ENCODE data around the gene PBRM1. TPM values are rescaled to one million over a fixed set of nuclear protein-coding genes. Genes with fewer than 3 reads are reported as not detected.

The PBRM1 gene
- total and polyA plus RNA-seq, 2 of the 13 experiments (the other 11 are each of a cell fraction or from before 2014, with no cell fraction given): 10.9 to 33.2 TPM

DNA sequence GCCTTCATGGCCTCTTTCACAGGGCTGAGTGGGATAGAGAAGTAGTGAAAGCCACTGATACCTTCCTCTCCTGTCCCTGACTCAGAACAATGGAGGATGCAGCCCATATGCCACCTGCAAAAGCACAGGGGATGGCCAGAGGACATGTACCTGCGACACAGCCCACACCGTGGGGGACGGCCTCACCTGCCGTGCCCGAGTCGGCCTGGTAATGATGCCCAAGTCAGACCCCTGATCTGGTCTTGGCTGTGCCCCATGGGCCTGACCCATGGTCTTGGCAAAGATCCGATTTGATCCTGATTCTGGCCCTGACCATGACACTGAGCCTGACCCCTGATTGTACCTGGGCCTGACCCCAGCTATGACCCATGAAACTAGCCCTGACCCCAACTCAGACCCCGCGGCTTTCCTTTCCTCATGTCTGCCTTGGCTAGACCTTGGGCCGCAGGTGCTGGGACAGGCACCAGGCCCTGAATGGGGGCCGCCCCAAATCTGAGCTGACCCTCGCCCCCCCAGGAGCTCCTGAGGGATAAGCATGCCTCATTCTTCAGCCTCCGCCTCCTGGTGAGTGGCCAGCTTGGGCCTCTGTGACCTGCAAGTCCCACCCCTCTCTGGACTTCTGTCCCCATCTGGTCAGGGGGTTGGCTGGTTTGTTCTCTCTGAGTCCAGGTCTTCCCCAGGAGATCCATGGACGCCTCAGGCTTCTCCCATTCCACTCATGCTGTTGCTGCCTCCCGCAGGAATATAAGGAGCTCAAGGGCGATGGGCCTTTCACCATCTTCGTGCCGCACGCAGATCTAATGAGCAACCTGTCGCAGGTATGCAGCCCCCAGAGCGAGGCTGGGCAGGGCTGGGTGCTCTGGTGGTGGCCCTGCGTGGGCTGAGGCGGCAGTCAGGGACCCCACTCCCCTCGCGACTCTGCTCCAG is 167.7 kb downstream of the PBRM1 start (continued):
- TF ChIP-seq SP2 (CRISPR knock-in tag; IDR thresholded peaks at IDR 0.05) (no peak), ZHX2 (IDR thresholded peaks at IDR 0.05; ENCODE audit: low read depth) (no peak), ZHX2 (CRISPR knock-in tag; IDR thresholded peaks at IDR 0.05; ENCODE audit: borderline replicate concordance) (no peak), SIX1 (CRISPR knock-in tag; IDR thresholded peaks at IDR 0.05; ENCODE audit: borderline replicate concordance) (no peak), TCF12 (IDR thresholded peaks at IDR 0.05) (no peak), TCF12 (CRISPR knock-in tag; IDR thresholded peaks at IDR 0.05) (no peak), SP140L (CRISPR knock-in tag; IDR thresholded peaks at IDR 0.05; ENCODE audit: borderline replicate concordance) (no peak), ARNT (IDR thresholded peaks at IDR 0.05) (no peak), ZNF20 (CRISPR knock-in tag; IDR thresholded peaks at IDR 0.05) (no peak), KDM4B (CRISPR knock-in tag; IDR thresholded peaks at IDR 0.05) (no peak), GATAD1 (CRISPR knock-in tag; IDR thresholded peaks at IDR 0.05) (no peak), CBX2 (IDR thresholded peaks at IDR 0.05; ENCODE audit: low read depth, low read length) (no peak), CBX2 (CRISPR knock-in tag; IDR thresholded peaks at IDR 0.05; ENCODE audit: low read depth) (no peak), ZEB1 (IDR thresholded peaks at IDR 0.05; ENCODE audit: insufficient replicate concordance, low read depth) (no peak), KDM1A (CRISPR knock-in tag; IDR thresholded peaks at IDR 0.05) (no peak)
- TF ChIP-seq, protein P1, sequence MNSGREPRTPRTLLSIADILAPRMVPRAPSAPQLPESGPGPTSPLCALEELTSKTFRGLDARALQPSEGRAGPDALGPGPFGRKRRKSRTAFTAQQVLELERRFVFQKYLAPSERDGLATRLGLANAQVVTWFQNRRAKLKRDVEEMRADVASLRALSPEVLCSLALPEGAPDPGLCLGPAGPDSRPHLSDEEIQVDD (CRISPR knock-in tag; IDR thresholded peaks at IDR 0.05; ENCODE audit: borderline replicate concordance): no peak
- TF ChIP-seq, protein P2, sequence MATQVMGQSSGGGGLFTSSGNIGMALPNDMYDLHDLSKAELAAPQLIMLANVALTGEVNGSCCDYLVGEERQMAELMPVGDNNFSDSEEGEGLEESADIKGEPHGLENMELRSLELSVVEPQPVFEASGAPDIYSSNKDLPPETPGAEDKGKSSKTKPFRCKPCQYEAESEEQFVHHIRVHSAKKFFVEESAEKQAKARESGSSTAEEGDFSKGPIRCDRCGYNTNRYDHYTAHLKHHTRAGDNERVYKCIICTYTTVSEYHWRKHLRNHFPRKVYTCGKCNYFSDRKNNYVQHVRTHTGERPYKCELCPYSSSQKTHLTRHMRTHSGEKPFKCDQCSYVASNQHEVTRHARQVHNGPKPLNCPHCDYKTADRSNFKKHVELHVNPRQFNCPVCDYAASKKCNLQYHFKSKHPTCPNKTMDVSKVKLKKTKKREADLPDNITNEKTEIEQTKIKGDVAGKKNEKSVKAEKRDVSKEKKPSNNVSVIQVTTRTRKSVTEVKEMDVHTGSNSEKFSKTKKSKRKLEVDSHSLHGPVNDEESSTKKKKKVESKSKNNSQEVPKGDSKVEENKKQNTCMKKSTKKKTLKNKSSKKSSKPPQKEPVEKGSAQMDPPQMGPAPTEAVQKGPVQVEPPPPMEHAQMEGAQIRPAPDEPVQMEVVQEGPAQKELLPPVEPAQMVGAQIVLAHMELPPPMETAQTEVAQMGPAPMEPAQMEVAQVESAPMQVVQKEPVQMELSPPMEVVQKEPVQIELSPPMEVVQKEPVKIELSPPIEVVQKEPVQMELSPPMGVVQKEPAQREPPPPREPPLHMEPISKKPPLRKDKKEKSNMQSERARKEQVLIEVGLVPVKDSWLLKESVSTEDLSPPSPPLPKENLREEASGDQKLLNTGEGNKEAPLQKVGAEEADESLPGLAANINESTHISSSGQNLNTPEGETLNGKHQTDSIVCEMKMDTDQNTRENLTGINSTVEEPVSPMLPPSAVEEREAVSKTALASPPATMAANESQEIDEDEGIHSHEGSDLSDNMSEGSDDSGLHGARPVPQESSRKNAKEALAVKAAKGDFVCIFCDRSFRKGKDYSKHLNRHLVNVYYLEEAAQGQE (IDR thresholded peaks at IDR 0.05; ENCODE audit: borderline replicate concordance in 1 of 2, low read depth in 1 of 2, low read length in 2 of 2): no peak
- TF ChIP-seq, protein P3, sequence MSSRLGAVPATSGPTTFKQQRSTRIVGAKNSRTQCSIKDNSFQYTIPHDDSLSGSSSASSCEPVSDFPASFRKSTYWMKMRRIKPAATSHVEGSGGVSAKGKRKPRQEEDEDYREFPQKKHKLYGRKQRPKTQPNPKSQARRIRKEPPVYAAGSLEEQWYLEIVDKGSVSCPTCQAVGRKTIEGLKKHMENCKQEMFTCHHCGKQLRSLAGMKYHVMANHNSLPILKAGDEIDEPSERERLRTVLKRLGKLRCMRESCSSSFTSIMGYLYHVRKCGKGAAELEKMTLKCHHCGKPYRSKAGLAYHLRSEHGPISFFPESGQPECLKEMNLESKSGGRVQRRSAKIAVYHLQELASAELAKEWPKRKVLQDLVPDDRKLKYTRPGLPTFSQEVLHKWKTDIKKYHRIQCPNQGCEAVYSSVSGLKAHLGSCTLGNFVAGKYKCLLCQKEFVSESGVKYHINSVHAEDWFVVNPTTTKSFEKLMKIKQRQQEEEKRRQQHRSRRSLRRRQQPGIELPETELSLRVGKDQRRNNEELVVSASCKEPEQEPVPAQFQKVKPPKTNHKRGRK (CRISPR knock-in tag; IDR thresholded peaks at IDR 0.05): no peak
